ENCODE results near the gene PAQR4.
"Not testable (repeated sequence)": the region's sequence is repeated elsewhere in the genome, so short reads cannot be mapped to it uniquely, and the experiment has no call there.

The PAQR4 gene

DNA sequence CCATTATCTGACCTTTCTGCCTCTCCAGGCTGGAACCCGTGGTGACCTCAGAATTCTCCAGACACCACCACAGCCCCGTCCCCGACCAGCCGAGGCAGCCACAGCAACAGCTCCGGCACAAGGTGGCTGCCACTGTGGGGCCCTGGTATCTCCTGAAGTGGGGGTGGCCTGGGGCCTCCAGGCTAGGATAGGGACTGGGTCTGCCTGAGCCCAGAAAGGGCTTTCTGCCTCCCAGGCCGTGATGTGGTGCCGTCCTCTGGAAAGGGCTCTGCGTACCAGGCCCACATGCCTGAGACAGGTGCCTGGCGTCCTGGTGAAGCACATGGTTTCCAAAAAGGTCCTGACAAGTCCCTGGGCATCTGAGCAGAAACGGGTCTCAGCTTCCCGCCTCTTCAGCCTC lies 40.4 kb upstream of the PAQR4 start:
- H3K9me3 ChIP-seq (ENCODE audit: low read depth, low read length) = no peaks in the 10 kb centered on the region
- H3K9ac ChIP-seq (ENCODE audit: insufficient read length) = no peak overlapping the region
- TF ChIP-seq EZH2 (IDR thresholded peaks at IDR 0.05) = no peak
- TF ChIP-seq POLR2AphosphoS5 (IDR thresholded peaks at IDR 0.05; ENCODE audit: borderline replicate concordance, low read depth, low read length) = no peak
- TF ChIP-seq FOXP2 (optimal IDR thresholded peaks at IDR 0.05; ENCODE audit: control extremely low read depth, extremely low read length, insufficient read depth) = no peak
- no peaks in the 10 kb centered on the region for H3K36me3 ChIP-seq (ENCODE audit: insufficient read depth, low read length)
- H3K27ac ChIP-seq = no peak overlapping the region
- no peak for DNase-seq (ENCODE audit: low read depth, low spot score)
- H3K4me3 ChIP-seq = no peak overlapping the region

DNA sequence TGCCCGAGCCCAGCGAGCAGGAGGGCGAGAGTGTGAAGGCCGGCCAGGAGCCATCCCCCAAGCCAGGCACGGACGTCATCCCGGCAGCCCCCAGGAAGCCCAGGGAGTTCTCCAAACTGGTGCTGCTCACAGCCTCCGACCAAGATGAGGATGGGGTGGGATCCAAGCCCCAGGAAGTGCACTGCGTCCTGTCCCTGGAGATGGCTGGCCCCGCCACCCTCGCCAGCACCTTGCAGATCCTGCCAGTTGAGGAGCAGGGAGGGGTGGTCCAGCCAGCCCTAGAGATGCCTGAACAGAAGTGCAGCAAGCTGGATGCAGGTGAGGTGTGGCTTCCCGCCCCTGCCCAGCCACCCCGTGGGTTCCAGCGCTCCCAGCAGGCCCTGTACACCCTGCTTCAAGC lies 39.5 kb upstream of the PAQR4 start:
- Histone ChIP-seq H3K4me3 (no peak overlapping the region), H3K9me3 (ENCODE audit: low read depth, low read length) (no peaks in the 10 kb centered on the region), H3K27ac (no peak overlapping the region), H3K9ac (ENCODE audit: insufficient read length) (no peak overlapping the region), H3K36me3 (ENCODE audit: insufficient read depth, low read length) (no peaks in the 10 kb centered on the region)
- DNase-seq (ENCODE audit: low read depth, low spot score) = no peak
- no peak for TF ChIP-seq FOXP2 (optimal IDR thresholded peaks at IDR 0.05; ENCODE audit: control extremely low read depth, extremely low read length, insufficient read depth)
- no peak for TF ChIP-seq EZH2 (IDR thresholded peaks at IDR 0.05)
- TF ChIP-seq POLR2AphosphoS5 (IDR thresholded peaks at IDR 0.05; ENCODE audit: borderline replicate concordance, low read depth, low read length) = no peak

DNA sequence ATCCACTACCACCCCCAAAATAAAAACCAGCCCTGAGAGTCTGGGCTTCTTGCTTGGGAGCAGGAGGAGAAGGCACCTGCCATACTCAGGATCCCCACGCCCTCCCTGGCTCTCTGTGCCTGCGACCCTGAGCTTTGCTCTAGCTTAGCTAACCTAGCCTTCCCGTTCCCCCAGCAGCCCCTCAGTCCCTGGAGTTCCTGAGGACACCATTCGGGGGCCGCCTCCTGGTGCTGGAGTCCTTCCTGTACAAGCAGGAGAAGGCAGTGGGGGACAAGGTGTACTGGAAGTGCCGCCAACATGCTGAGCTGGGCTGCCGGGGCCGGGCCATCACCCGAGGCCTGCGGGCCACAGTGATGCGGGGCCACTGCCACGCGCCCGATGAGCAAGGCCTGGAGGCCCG lies 38.9 kb upstream of the PAQR4 start:
- H3K27ac ChIP-seq = no peak overlapping the region
- H3K9me3 ChIP-seq (ENCODE audit: low read depth, low read length) = no peaks in the 10 kb centered on the region
- H3K36me3 ChIP-seq (ENCODE audit: insufficient read depth, low read length) = no peaks in the 10 kb centered on the region
- H3K9ac ChIP-seq (ENCODE audit: insufficient read length) = no peak overlapping the region
- H3K4me3 ChIP-seq = no peak overlapping the region
- DNase-seq (ENCODE audit: low read depth, low spot score) = no peak
- TF ChIP-seq FOXP2 (optimal IDR thresholded peaks at IDR 0.05; ENCODE audit: control extremely low read depth, extremely low read length, insufficient read depth) (no peak), POLR2AphosphoS5 (IDR thresholded peaks at IDR 0.05; ENCODE audit: borderline replicate concordance, low read depth, low read length) (no peak)

DNA sequence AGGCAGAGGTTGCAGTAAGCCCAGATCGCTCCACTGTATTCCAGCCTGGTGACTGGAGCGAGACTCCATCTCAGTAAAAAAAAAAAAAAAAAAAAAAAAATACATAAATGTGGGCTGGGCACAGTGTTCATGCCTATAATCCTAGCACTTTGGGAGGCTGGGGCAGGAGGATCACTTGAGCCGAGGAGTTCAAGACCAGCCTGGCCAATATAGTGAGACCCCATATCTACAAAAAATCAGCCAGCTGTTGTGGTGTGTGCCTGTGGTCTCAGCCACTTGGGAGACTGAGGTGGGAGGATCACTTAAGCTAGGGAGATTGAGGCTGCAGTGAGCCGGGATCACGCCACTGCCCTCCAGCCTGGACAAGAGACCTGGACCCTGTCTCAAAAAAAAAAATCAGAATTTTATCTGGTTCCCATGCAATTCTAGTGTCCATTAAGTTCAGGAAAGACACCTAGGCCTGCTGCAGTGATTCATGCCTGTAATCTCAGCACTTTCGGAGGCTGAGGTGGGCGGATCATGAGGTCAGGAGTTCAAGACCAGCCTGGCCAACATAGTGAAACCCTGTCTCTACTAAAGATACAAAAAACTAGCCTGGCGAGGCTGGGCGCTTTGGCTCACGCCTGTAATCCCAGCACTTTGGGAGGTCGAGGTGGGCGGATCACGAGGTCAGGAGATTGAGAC lies 37.8 kb upstream of the PAQR4 start:
- not testable (repeated sequence) for H3K9me3 ChIP-seq (ENCODE audit: low read depth, low read length); H3K9ac ChIP-seq (ENCODE audit: insufficient read length); H3K27ac ChIP-seq; DNase-seq (ENCODE audit: low read depth, low spot score); H3K4me3 ChIP-seq; H3K36me3 ChIP-seq (ENCODE audit: insufficient read depth, low read length)

DNA sequence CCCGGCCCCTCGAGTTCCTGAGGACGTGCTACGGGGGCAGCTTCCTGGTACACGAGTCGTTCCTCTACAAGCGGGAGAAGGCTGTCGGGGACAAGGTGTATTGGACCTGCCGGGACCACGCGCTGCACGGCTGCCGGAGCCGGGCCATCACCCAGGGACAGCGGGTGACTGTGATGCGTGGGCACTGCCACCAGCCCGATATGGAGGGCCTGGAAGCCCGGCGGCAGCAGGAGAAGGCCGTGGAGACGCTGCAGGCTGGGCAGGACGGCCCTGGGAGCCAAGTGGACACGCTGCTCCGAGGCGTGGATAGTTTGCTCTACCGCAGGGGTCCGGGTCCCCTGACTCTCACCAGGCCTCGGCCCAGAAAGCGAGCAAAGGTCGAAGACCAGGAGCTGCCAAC lies 36.0 kb upstream of the PAQR4 start:
- TF ChIP-seq FOXP2 (optimal IDR thresholded peaks at IDR 0.05; ENCODE audit: control extremely low read depth, extremely low read length, insufficient read depth) = no peak
- TF ChIP-seq POLR2AphosphoS5 (IDR thresholded peaks at IDR 0.05; ENCODE audit: borderline replicate concordance, low read depth, low read length) = no peak
- TF ChIP-seq EZH2 (IDR thresholded peaks at IDR 0.05) = no peak
- no peak overlapping the region for H3K4me3 ChIP-seq
- no peak for DNase-seq (ENCODE audit: low read depth, low spot score)
- H3K9me3 ChIP-seq (ENCODE audit: low read depth, low read length) = no peaks in the 10 kb centered on the region
- peaks cover 2% of the 10 kb centered on the region; the same call in 1 of the 2 replicates for H3K36me3 ChIP-seq (ENCODE audit: insufficient read depth, low read length)
- no peak overlapping the region for H3K27ac ChIP-seq
- no peak overlapping the region for H3K9ac ChIP-seq (ENCODE audit: insufficient read length)

DNA sequence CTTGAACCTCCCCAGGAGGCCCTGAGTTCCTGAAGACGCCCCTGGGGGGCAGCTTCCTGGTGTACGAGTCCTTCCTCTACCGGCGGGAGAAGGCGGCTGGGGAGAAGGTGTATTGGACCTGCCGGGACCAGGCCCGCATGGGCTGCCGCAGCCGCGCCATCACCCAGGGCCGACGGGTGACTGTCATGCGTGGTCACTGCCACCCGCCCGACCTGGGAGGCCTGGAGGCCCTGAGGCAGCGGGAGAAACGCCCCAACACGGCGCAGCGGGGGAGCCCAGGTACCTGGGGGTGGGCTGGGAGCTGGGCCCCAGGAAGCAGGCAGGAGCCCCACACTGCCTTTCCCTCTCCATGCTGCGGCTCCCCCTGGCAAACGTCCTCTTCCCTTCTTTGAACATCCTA lies 35.4 kb upstream of the PAQR4 start:
- Histone ChIP-seq H3K27ac (no peak overlapping the region), H3K36me3 (ENCODE audit: insufficient read depth, low read length) (peaks cover 3% of the 10 kb centered on the region; the same call in 1 of the 2 replicates), H3K9me3 (ENCODE audit: low read depth, low read length) (no peaks in the 10 kb centered on the region), H3K9ac (ENCODE audit: insufficient read length) (no peak overlapping the region), H3K4me3 (no peak overlapping the region)
- TF ChIP-seq EZH2 (IDR thresholded peaks at IDR 0.05) (no peak), FOXP2 (optimal IDR thresholded peaks at IDR 0.05; ENCODE audit: control extremely low read depth, extremely low read length, insufficient read depth) (no peak), POLR2AphosphoS5 (IDR thresholded peaks at IDR 0.05; ENCODE audit: borderline replicate concordance, low read depth, low read length) (no peak)
- no peak for DNase-seq (ENCODE audit: low read depth, low spot score)

DNA sequence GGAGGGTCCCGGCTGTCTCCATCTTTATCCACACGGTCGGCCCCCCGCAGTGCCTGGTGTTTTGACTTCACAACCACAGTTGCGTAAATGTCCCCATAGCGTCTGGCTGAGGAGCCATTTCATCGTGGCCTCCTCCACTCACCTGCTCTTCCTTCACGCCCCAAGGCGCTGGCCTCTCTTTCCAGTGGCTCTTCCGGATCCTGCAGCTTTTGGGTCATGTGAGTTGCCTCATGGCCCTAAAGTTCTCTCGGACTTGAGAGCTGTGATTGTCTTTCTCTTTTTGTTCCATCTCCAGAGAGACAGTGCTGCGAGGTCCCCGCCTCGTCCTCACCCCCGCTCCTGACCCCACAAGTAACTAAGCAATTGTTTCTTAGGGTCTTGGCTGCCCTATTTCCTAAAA lies 34.7 kb upstream of the PAQR4 start:
- no peak for DNase-seq (ENCODE audit: low read depth, low spot score)
- H3K9ac ChIP-seq (ENCODE audit: insufficient read length) = no peak overlapping the region
- H3K36me3 ChIP-seq (ENCODE audit: insufficient read depth, low read length) = peaks cover 4% of the 10 kb centered on the region; the same call in 1 of the 2 replicates
- TF ChIP-seq POLR2AphosphoS5 (IDR thresholded peaks at IDR 0.05; ENCODE audit: borderline replicate concordance, low read depth, low read length) (no peak), EZH2 (IDR thresholded peaks at IDR 0.05) (no peak), FOXP2 (optimal IDR thresholded peaks at IDR 0.05; ENCODE audit: control extremely low read depth, extremely low read length, insufficient read depth) (no peak)
- H3K9me3 ChIP-seq (ENCODE audit: low read depth, low read length) = no peaks in the 10 kb centered on the region
- no peak overlapping the region for H3K4me3 ChIP-seq
- no peak overlapping the region for H3K27ac ChIP-seq

DNA sequence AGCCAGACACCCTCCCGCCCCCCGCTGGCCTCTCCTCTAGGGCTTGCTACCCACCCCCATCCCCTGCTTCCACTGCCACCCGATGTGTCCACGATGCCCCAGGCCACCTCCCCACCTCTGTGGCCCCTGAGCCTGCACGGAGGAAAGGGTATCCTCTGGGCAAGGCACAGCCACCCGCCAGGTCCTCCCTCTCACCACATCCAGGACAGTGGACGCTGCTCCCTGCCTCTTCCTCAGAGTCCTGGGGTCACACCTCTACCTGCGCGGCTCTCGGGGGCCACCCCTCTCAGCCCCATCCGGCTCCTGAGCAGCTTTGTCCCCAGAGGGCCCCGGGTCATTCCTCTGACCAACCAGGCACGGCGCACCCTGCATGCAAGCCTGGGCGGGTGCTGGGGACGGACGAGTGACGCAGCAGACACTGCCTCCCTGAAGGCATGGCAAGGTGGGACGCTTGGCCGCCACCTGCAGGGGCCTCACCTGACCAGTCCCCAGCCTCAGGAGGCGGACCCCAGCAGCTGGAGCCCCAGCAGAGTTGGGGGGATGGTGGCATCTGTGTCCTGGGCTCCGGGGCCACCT lies 32.6 kb upstream of the PAQR4 start:
- H3K9me3 ChIP-seq (ENCODE audit: low read depth, low read length) = no peaks in the 10 kb centered on the region
- H3K27ac ChIP-seq = no peak overlapping the region
- no peak overlapping the region for H3K9ac ChIP-seq (ENCODE audit: insufficient read length)
- peaks cover 13% of the 10 kb centered on the region; the same call in 1 of the 2 replicates for H3K36me3 ChIP-seq (ENCODE audit: insufficient read depth, low read length)
- no peak for TF ChIP-seq POLR2AphosphoS5 (IDR thresholded peaks at IDR 0.05; ENCODE audit: borderline replicate concordance, low read depth, low read length)
- no peak for TF ChIP-seq EZH2 (IDR thresholded peaks at IDR 0.05)
- TF ChIP-seq FOXP2 (optimal IDR thresholded peaks at IDR 0.05; ENCODE audit: control extremely low read depth, extremely low read length, insufficient read depth) = no peak
- H3K4me3 ChIP-seq = no peak overlapping the region
- DNase-seq (ENCODE audit: low read depth, low spot score) = no peak

DNA sequence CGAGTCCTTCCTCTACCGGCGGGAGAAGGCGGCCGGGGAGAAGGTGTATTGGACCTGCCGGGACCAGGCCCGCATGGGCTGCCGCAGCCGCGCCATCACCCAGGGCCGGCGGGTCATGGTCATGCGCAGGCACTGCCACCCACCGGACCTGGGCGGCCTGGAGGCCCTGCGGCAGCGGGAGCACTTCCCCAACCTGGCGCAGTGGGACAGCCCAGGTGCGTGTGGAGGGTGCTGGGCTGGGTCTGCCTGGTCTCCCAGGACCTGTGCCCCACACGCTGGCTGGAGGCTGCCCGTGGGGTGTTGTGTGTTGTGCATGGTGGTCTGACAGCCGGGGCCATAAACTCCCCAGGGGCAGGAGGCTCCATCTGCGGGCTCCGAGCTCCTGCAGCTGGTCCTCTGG lies 32.0 kb upstream of the PAQR4 start:
- Histone ChIP-seq H3K36me3 (ENCODE audit: insufficient read depth, low read length) (peaks cover 13% of the 10 kb centered on the region; the same call in 1 of the 2 replicates), H3K4me3 (no peak overlapping the region), H3K9ac (ENCODE audit: insufficient read length) (no peak overlapping the region), H3K27ac (no peak overlapping the region), H3K9me3 (ENCODE audit: low read depth, low read length) (no peaks in the 10 kb centered on the region)
- no peak for DNase-seq (ENCODE audit: low read depth, low spot score)
- TF ChIP-seq POLR2AphosphoS5 (IDR thresholded peaks at IDR 0.05; ENCODE audit: borderline replicate concordance, low read depth, low read length) = no peak
- TF ChIP-seq FOXP2 (optimal IDR thresholded peaks at IDR 0.05; ENCODE audit: control extremely low read depth, extremely low read length, insufficient read depth) = no peak
- TF ChIP-seq EZH2 (IDR thresholded peaks at IDR 0.05) = no peak
